K562 (cell line): ENCODE data around the gene LYST.

Experiments used
- CBX1 ChIP-seq: sonication (generic); IDR thresholded peaks from 2 replicates; pipeline ENCODE4 v1.6.1; 2016; ENCODE audit warnings: antibody characterized with exemption, low read depth, mild to moderate bottlenecking
- CBX2 ChIP-seq: fragments of 200-600 bp; sonication (generic); IDR thresholded peaks from one replicate; pipeline ENCODE4 v1.6.1; 2012; ENCODE audit warnings: mild to moderate bottlenecking, low read length, inconsistent platforms; ENCODE audit not compliant: insufficient read depth, poor library complexity, severe bottlenecking
- CBX8 ChIP-seq: fragments of 200-600 bp; sonication (generic); IDR thresholded peaks from 2 replicates; pipeline ENCODE4 v1.6.1; 2012; ENCODE audit warnings: borderline replicate concordance, mixed run types, low read depth, mild to moderate bottlenecking, moderate library complexity, mixed read lengths, low read length, control low read depth, inconsistent platforms; ENCODE audit not compliant: poor library complexity, severe bottlenecking; ENCODE audit errors: extremely low read depth
- FOXK2 ChIP-seq, 2 experiments: fragments of 450-650 bp; IDR thresholded peaks in 1 of 2; conservative IDR thresholded peaks in 1 of 2; 2 replicates each; pipeline ENCODE4 v1.6.1; 2016; ENCODE audit warnings: low read depth in 2 of 2, mild to moderate bottlenecking in 1 of 2
- MAFK ChIP-seq: IDR thresholded peaks from 2 replicates; pipeline ENCODE4 v1.6.1; 2011; ENCODE audit warnings: low read length, improper control_type of control experiment
- NBN ChIP-seq: fragments of 450-650 bp; IDR thresholded peaks from 2 replicates; pipeline ENCODE4 v1.6.1; 2016; ENCODE audit warnings: low read depth, mild to moderate bottlenecking
- POLR2AphosphoS2 ChIP-seq: IDR thresholded peaks from 2 replicates; pipeline ENCODE4 v1.6.1; 2012; ENCODE audit warnings: low read length, improper control_type of control experiment
- POLR2AphosphoS5 ChIP-seq: IDR thresholded peaks from 2 replicates; pipeline ENCODE4 v1.6.1; 2011; ENCODE audit warnings: mild to moderate bottlenecking, low read depth, low read length, moderate library complexity; ENCODE audit not compliant: control insufficient read depth, insufficient read depth
- RAD21 ChIP-seq, 2 experiments: fragments of 250-450 bp in 1 of 2; fragments of 450-650 bp in 1 of 2; sonication (Bioruptor Pico) in 1 of 2; formaldehyde crosslinking in 1 of 2; IDR thresholded peaks in 1 of 2; conservative IDR thresholded peaks in 1 of 2; 2 replicates each; pipeline versions ENCODE4 v1.4.0 to v1.8.0; 2020 to 2022; ENCODE audit warnings: mild to moderate bottlenecking in 2 of 2, moderate library complexity in 1 of 2
- SP1 ChIP-seq: sonication (generic); formaldehyde crosslinking; IDR thresholded peaks from 2 replicates; pipeline ENCODE4 v1.8.1; 2022; ENCODE audit warnings: mild to moderate bottlenecking, missing genetic modification reagents
- SP2 ChIP-seq: IDR thresholded peaks from 2 replicates; pipeline ENCODE4 v1.6.1; 2011; ENCODE audit warnings: mild to moderate bottlenecking, low read depth, low read length, moderate library complexity; ENCODE audit not compliant: poor library complexity, severe bottlenecking; ENCODE audit errors: extremely low read depth
- TAF1 ChIP-seq: IDR thresholded peaks from 2 replicates; pipeline ENCODE4 v1.6.1; 2011; ENCODE audit warnings: mild to moderate bottlenecking, low read length, moderate library complexity; ENCODE audit not compliant: insufficient read depth, control insufficient read depth, severe bottlenecking; ENCODE audit errors: extremely low read depth
- TARDBP ChIP-seq: fragments of 450-650 bp; IDR thresholded peaks from 2 replicates; pipeline ENCODE4 v1.6.1; 2016
- ZBTB1 ChIP-seq: sonication (generic); formaldehyde crosslinking; IDR thresholded peaks from 2 replicates; pipeline ENCODE4 v1.8.1; 2023; ENCODE audit warnings: missing genetic modification reagents, low read depth, mild to moderate bottlenecking, borderline replicate concordance

DNA sequence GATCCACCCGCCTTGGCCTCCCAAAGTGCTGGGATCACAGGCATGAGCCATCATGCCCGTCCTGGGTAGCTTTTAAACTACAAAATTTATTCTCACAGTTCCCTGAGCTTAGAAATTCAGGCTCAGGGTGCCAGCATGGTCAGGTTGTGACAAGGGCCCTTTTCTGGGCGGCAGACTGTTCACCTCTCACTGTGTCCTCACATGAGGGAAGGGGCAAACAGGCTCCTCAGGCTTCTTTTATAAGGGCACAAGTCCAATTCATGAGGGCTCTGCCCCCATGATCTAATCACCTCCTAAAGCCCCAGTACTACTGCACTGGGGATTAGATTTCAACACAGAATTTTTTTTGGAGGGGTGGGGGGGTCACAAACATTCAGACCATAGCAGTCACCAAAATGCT is 253.9 kb downstream of the LYST start:
- TF ChIP-seq POLR2AphosphoS2 (no peak), CBX8 (no peak), POLR2AphosphoS5 (no peak), TAF1 (no peak), TARDBP (no peak), CBX1 (no peak), SP1 (CRISPR knock-in tag) (no peak), ZBTB1 (CRISPR knock-in tag) (no peak), SP2 (no peak), MAFK (no peak), CBX2 (no peak), FOXK2 (conservative IDR thresholded peaks at IDR 0.05 in 1 of 2, IDR thresholded peaks at IDR 0.05 in 1 of 2; ENCODE audit: low read depth in 2 of 2) (no peak), NBN (no peak), RAD21 (CRISPR knock-in tag; conservative IDR thresholded peaks at IDR 0.05 in 1 of 2, IDR thresholded peaks at IDR 0.05 in 1 of 2) (no peak)
